T-helper 2 cell treated with Interferon-gamma antibody and Interleukin-4, amounts not matched to agents 5 μg/mL and 100 μg/mL, for 36 hours (primary cell): Measurements from ENCODE around the gene HRK.
A peak's percentile ranks its signal among the peaks of the same experiment; 100 is the strongest.

ENCODE experiments used
- DNase-seq: peaks from one replicate; pipeline ENCODE4 v3.0.0; 2021; ENCODE audit warnings: low spot score
- H3K27ac Mint-ChIP-seq: one replicate; pipeline ENCODE4 v1.8.0; 2021; ENCODE audit warnings: mild to moderate bottlenecking, mixed read lengths
- H3K27me3 Mint-ChIP-seq: one replicate; pipeline ENCODE4 v1.8.0; 2021; ENCODE audit warnings: low read depth, mixed read lengths
- H3K36me3 Mint-ChIP-seq: one replicate; pipeline ENCODE4 v1.8.0; 2021; ENCODE audit warnings: low read depth, mixed read lengths
- H3K4me1 Mint-ChIP-seq: one replicate; pipeline ENCODE4 v1.8.0; 2021; ENCODE audit warnings: low read depth, mixed read lengths
- H3K4me3 Mint-ChIP-seq: one replicate; pipeline ENCODE4 v1.8.0; 2022; ENCODE audit warnings: mild to moderate bottlenecking, moderate library complexity, mixed read lengths
- H3K9me3 Mint-ChIP-seq: one replicate; pipeline ENCODE4 v1.8.0; 2021; ENCODE audit warnings: mixed read lengths

Gene HRK

DNA sequence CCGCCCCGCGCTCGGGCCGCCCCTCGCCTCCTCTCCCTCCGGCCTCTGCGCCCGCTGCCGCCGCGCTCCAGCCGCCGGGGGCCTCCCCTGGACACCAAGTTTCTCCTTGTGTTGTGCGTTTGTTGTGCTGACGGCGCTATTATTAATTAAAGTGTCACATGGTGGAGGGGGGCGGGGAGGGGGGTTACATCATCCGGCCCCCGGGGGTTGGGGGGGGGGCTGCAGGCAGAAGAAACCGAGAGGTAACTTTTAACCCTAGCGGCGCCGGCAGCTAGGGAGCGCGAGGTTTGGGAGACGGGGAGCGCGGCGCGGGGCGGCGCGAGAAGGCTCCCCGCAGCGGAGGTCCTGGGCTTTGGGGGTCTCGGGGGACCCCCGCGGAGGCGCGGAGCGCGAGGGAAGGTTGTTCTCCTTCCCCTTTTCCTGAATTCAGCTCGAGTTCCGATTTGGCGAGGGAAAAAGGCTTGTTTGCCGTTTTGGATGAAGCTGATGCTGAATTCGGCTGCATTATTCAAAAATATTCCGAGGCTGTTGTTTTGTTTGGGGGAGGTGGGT is at the start of gene HRK:
TSS of gene HRK (minus strand) at position 117 of the 552 bp plus-strand sequence. CDS start 134 bp downstream, outside the sequence.
- Mint-ChIP-seq H3K27ac (peak within 1 kb of the TSS; percentile 52), H3K27me3 (peaks cover 82% of the 10 kb centered on the region), H3K36me3 (no peaks in the 10 kb centered on the region), H3K4me1 (peaks cover 14% of the 10 kb centered on the region), H3K4me3 (peak within 1 kb of the TSS; percentile 67), H3K9me3 (no peaks in the 10 kb centered on the region)
- DNase-seq: no peak

DNA sequence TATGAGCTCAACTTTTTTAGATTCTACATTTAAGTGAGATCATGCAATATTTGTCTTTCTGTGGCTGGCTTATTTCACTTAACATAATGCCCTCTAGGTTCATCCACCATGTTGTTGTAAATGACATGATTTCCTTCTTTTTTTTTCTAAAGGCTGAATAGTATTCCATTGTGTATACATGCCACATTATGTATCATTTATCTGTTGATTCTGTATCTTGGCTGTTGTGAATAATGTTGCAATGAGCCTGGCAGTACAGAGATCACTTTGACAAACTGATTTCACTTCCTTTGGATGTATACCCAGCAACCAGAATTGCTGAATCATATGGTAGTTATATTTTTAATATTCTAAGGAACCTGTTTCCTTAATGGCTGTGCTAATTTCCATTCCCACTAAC is 48.6 kb upstream of the HRK start:
- H3K4me3 Mint-ChIP-seq: no peak overlapping the region
- H3K36me3 Mint-ChIP-seq: peaks cover 16% of the 10 kb centered on the region
- peaks cover 19% of the 10 kb centered on the region for H3K4me1 Mint-ChIP-seq
- no peak overlapping the region for H3K27ac Mint-ChIP-seq
- no peak for DNase-seq
- H3K27me3 Mint-ChIP-seq: peaks cover 74% of the 10 kb centered on the region
- H3K9me3 Mint-ChIP-seq: no peaks in the 10 kb centered on the region

DNA sequence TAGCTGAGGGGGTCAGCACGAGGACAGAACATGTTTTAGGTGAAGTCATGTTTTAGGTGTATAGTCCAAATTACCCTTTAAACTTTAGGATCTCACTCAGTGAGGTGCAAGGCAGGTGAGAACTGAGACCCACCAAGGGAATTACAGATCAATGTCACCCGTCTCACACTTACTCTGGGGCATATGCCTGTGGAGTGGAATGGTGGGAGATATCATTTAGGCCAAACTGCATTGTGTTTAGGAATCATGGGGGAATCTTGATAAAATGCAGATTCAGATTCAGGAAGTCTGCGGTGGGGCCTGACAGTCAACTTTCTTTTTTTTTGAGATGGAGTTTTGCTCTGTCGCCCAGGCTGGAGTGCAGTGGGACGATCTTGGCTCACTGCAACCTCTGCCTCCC is 47.3 kb upstream of the HRK start:
- Mint-ChIP-seq H3K27me3 (peaks cover 68% of the 10 kb centered on the region), H3K9me3 (no peaks in the 10 kb centered on the region), H3K4me3 (no peak overlapping the region), H3K4me1 (peaks cover 30% of the 10 kb centered on the region), H3K36me3 (peaks cover 14% of the 10 kb centered on the region), H3K27ac (no peak overlapping the region)
- no peak for DNase-seq

DNA sequence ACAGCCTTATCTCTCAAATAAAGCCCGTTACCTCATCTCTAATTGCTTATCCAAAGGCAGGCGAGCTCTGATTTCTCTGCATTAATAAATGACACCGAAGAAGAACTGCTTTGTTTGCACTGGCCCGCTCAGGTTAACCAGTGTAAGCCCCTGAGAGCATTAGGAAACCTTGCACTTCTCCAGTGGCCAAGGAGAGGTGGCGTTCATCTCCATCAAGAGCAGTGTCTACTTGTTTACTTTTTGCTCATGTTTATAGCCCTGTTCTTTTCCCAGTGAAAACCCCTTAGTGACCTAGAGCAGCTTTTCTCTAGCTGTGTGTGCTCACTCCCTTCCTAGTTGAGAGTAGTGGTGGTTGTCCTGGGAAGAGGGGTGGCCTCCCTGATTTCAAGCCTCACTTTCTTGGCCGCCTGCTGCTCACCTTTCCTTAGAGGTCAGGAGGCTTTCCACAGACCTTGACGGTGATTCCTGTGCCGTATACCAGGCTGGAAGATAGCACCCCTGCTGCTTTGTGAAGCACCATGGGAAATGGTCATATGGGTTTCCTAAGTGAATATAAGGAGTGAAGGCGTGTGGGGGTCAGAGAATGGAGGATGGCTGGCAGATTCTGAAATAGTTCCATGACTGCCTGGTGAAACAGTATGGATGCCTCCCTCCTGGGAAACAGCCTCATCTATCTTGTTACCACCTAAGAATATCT is 46.2 kb upstream of the HRK start:
- H3K4me3 Mint-ChIP-seq: no peak overlapping the region
- peaks cover 14% of the 10 kb centered on the region for H3K36me3 Mint-ChIP-seq
- no peaks in the 10 kb centered on the region for H3K9me3 Mint-ChIP-seq

DNA sequence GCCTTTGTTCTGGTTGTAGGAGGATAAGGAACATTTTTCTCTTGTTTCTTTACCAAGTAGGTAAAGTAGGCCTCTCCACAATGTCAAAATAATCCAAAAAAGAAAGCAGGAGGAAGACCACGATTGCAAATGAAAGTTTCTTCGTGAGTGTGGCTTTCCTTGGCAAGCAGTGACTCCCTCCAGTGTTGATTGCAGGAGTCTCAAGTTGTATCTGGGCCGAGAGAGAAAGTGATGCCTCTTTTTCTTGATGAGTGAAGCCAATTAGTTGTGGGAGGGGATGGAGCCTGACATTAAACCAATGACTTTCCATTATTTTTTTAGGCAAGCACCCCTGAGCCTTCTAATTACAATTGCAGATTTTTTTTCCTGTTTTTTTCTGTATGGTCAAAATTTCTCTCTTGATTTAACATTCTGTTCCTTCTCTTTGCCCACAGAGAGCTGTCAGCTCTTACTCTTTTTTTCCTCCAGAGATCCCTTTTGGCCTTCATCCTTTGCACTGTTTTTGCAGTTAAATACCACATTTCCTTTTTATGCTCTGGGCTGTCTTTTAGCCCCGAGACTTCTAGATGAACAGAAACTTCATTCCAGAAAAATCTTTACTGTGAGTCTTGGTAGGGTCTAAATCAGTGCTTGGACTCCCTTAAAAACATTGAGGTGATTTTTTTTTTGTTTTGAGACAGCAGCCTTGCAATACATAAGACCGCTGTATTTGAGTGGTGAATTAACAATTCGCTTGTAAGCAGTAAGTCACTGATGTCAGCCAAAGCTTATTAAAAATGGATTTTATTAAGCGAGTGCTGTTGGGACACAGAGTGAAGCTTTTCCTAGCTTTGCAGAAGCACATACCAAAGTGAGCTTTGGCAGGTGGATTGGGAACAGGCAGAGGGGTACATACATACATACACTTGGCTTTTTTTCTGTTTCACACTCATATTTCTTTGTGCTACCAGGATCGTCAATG is 45.3 kb upstream of the HRK start:
- H3K27ac Mint-ChIP-seq: no peak overlapping the region
- peaks cover 62% of the 10 kb centered on the region for H3K27me3 Mint-ChIP-seq
- H3K4me3 Mint-ChIP-seq: no peak overlapping the region
- peaks cover 14% of the 10 kb centered on the region for H3K36me3 Mint-ChIP-seq
- H3K4me1 Mint-ChIP-seq: peaks cover 42% of the 10 kb centered on the region
- no peaks in the 10 kb centered on the region for H3K9me3 Mint-ChIP-seq
- DNase-seq: no peak

More for the DNA sequence above, 46.2 kb upstream of the HRK start:
- Mint-ChIP-seq H3K4me1 (peaks cover 37% of the 10 kb centered on the region), H3K27ac (no peak overlapping the region), H3K27me3 (peaks cover 64% of the 10 kb centered on the region)
- DNase-seq: no peak

DNA sequence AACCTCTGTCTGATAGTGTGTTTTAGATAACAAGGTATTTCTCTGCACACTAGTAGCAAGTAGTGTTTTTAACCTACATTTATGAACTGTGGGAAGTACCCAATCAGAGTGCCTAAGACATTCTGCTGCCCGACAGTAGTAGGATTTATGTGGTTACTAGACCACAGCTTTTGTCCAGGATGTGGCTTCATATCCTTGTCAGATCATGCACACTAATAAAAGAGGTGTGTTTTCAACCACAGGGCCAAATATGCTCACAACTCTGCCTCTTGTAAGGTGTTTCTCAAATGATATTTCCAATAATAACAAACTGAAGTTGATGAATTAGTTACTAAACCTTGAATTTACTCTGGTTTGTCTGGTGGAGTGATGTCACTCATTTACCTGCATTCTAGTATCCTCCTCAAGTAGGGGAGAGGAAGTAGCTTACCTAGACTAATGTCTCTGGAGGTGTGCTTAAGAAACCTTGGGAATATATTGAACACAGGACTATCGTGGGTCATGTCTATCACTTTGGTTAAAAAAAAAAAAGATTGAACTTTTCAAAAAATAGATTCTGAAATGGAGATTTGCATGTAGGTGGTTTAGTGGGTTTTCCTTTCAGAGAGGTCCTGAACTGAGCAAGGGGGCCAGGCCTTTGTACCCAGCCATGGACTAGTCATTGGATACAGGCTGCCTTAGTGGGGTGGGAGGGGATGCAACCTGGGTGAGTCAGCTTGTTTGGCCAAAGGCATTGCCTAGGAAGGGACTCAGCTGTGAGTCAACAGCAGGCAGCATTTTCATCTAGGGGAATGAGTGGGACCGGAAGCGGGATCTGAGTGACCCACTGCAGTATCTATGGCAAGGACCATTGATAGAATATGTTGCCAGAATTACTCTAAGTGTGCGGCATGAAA is 43.6 kb upstream of the HRK start:
- Mint-ChIP-seq H3K9me3 (no peaks in the 10 kb centered on the region), H3K4me1 (peaks cover 57% of the 10 kb centered on the region), H3K27me3 (peaks cover 68% of the 10 kb centered on the region), H3K27ac (peak overlapping the region; percentile 65), H3K36me3 (peaks cover 12% of the 10 kb centered on the region), H3K4me3 (peak overlapping the region; percentile 72)
- DNase-seq: peak; percentile 71

DNA sequence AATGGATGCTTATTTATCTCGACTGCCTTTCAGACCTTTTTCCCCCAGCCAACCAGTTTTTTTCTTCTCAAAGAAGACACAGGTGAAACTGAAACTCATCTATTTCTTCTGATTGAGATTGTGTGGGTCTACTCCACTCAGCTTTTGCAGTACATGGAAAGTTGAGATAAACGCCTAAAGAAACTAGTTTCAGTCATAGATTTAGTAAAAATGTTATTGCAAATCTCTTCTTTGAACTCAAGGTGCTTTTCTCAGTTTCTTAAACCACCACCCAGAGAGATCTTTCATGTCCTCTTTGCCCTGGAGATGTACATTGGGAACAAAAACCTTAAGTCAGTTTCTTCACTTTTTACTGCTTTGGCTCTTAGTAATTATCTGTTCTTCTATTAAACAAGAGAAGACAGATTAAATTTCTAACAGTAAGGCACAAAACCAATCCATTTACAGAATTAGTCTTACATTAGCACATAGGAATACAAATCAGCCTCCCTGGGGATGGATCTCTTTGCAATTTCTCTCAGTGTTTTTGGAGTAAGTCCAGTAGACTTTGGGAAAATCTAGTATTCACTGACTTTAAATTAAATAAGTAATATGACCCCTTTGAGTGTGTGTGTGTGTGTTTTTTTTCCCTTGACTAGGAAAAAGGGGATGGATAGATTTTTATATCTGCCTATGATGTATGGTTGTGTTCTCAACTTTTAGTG is 41.1 kb upstream of the HRK start:
- H3K27me3 Mint-ChIP-seq: peaks cover 64% of the 10 kb centered on the region
- H3K4me3 Mint-ChIP-seq: peak overlapping the region; percentile 61
- peak overlapping the region; percentile 72 for H3K27ac Mint-ChIP-seq
- H3K9me3 Mint-ChIP-seq: no peaks in the 10 kb centered on the region
- peaks cover 58% of the 10 kb centered on the region for H3K4me1 Mint-ChIP-seq
- DNase-seq: no peak
- H3K36me3 Mint-ChIP-seq: peaks cover 1% of the 10 kb centered on the region

DNA sequence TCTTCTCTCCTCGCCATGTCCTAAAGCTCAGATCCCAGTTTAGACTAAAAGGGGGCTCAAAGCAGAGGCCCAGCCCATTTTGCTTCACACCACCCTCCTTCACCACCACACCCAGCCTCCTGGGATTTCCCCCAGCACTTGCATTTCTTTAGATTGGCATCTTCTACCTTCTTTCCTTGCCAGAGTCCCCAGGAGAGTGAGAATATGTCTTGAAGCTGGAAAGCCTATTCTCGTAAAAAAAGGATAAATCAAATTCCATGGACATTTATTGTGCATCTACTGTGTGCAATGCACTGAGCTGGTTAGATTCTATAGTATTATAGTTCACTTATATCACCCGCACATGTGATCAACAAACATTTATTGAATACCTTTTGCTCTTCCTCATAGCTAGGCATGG is 39.7 kb upstream of the HRK start:
- no peak overlapping the region for H3K27ac Mint-ChIP-seq
- DNase-seq: no peak
- peaks cover 60% of the 10 kb centered on the region for H3K4me1 Mint-ChIP-seq
- H3K4me3 Mint-ChIP-seq: peak overlapping the region; percentile 31
- H3K27me3 Mint-ChIP-seq: peaks cover 58% of the 10 kb centered on the region
- H3K9me3 Mint-ChIP-seq: no peaks in the 10 kb centered on the region
- peaks cover 4% of the 10 kb centered on the region for H3K36me3 Mint-ChIP-seq

DNA sequence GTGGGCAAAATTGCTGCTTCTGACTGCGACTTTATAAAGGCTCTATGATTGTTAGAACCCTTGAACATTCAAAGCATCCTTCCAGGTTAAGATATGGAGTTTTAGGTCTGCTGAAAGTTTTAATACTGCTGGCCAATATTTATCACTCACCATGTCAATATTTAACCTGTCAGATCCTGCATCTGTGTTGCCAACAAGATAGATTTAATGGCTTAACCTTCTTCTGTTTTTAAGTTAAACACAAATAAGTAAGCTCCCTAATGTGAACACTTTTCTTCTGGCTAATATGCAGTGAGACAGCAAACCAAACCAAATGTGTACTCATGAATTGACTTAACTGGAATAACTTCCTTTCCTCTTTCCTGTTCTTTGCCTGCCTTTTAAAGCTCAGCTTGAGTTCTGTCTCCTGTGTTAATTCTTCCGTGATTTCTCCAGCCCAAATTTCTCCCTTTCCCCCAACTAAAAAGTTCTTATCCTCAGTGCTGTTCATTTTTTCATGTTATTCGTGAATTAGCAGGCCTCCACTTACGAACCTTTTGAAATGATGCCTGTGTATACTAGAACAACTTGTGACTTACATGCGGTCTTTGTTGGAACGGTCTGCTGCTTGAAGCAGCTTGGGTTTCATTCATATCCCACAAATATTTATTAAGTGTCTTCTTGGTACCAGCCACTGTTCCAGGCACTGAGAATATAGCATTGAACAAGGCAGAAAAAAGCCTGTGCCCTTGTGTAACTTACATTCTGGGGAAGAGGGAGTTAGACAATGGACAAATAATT is 38.7 kb upstream of the HRK start:
- peaks cover 48% of the 10 kb centered on the region for H3K27me3 Mint-ChIP-seq
- no peak overlapping the region for H3K27ac Mint-ChIP-seq
- no peaks in the 10 kb centered on the region for H3K9me3 Mint-ChIP-seq
- no peak overlapping the region for H3K4me3 Mint-ChIP-seq
- H3K4me1 Mint-ChIP-seq: peaks cover 53% of the 10 kb centered on the region
- DNase-seq: no peak
- H3K36me3 Mint-ChIP-seq: peaks cover 4% of the 10 kb centered on the region

DNA sequence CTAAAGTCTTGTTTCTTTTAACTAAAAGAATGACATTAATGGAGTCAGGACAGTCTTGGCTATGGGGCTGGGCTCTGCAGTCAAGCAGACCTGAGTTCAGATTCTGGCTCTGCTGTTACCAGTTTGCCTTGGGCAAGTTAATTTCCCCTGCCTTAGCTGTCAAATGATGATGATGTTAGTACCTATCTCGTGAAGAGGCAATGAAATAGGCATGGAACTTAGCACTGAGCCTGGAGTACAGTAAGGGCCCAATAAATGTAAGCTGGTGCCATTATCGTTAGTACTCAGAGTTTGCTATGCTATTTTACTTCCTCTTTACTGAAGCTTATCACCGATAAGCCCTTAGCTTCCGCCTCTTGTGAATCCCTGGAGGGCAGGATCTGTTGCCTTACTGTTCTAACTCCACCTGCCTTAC is 38.0 kb upstream of the HRK start:
- Mint-ChIP-seq H3K27ac (no peak overlapping the region), H3K4me3 (no peak overlapping the region), H3K36me3 (peaks cover 4% of the 10 kb centered on the region), H3K27me3 (peaks cover 46% of the 10 kb centered on the region), H3K9me3 (no peaks in the 10 kb centered on the region), H3K4me1 (peaks cover 46% of the 10 kb centered on the region)
- DNase-seq: no peak

DNA sequence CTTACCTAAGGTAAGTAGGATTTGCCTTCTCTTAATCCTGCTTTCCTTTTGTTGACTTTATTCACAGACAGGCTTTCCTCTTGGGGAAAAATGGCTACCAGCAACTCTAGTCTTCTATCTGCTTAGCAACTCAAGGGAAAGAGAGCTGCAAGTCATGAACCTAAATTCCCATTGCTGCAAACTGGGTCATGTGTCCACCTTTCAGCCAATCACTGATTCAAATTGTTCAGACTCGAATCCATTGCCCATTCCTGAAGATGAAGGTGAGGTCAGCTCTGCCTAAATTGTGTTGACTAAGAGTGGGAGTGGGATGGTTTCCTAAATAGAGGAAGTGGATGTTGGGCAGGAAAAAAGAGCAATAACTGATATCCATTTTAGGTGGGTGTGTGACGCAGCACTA is 37.2 kb upstream of the HRK start:
- Mint-ChIP-seq H3K4me3 (no peak overlapping the region), H3K36me3 (peaks cover 4% of the 10 kb centered on the region), H3K9me3 (no peaks in the 10 kb centered on the region), H3K27me3 (peaks cover 46% of the 10 kb centered on the region), H3K4me1 (peaks cover 41% of the 10 kb centered on the region), H3K27ac (no peak overlapping the region)
- no peak for DNase-seq

DNA sequence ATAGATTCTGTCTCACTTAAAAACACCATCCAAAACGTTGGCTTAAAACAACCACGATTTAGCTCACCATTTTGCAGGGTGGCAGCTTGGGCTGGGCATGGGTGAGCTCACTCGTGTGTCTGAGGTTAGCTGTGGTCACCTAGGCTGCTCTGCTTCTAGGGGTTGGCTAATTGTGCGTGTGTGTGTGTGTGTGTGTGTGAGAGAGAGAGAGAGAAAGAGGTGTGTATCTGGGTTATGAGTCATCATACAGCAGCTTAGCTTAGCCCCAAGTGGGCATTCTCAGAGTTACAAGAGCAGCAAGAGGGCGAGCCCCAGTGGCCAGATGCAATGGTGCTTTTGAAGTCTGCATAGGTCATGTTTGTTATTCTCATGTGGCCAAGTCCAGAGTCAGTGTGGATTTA is 35.5 kb upstream of the HRK start:
- Mint-ChIP-seq H3K4me1 (peaks cover 30% of the 10 kb centered on the region), H3K27me3 (peaks cover 44% of the 10 kb centered on the region), H3K27ac (no peak overlapping the region), H3K9me3 (no peaks in the 10 kb centered on the region), H3K4me3 (no peak overlapping the region), H3K36me3 (peaks cover 4% of the 10 kb centered on the region)
- peak; percentile 4 for DNase-seq
